Measurements from ENCODE around the gene PTPN11. TPM values are rescaled to one million over a fixed set of nuclear protein-coding genes. Genes with fewer than 3 reads are reported as not detected.
"Not testable (repeated sequence)": the region's sequence is repeated elsewhere in the genome, so short reads cannot be mapped to it uniquely, and the experiment has no call there.

The PTPN11 gene
- polyA plus RNA-seq, 3 donors: 11.1 to 41.9 (median 28.8) TPM

- no peak for DNase-seq
- Histone ChIP-seq H3K36me3 (replicated peaks in 1 of 2; ENCODE audit: control insufficient read depth in 1 of 2, insufficient read depth in 2 of 2, low read length in 2 of 2) (peaks cover 44 to 52% of the 10 kb centered on the region in 2 donors), H3K9me3 (replicated peaks in 1 of 2; ENCODE audit: control insufficient read depth in 1 of 2, insufficient read depth in 1 of 2, low read length in 2 of 2) (no peaks in the 10 kb centered on the region), H3K79me2 (ENCODE audit: insufficient read depth, low read length) (peaks cover 12% of the 10 kb centered on the region), H3K4me3 (replicated peaks in 1 of 3; ENCODE audit: low read depth in 2 of 3, low read length in 3 of 3) (no peak overlapping the region), H3K27me3 (ENCODE audit: control insufficient read depth in 2 of 2, insufficient read depth in 2 of 2, low read length in 2 of 2) (no peaks in the 10 kb centered on the region), H2AFZ (ENCODE audit: insufficient read depth, low read depth, low read length, poor library complexity, severe bottlenecking) (no peak overlapping the region), H3K4me2 (replicated peaks; ENCODE audit: extremely low read depth, low read length, poor library complexity, severe bottlenecking) (no peak overlapping the region), H3K9ac (ENCODE audit: insufficient read depth, low read length, poor library complexity, severe bottlenecking) (no peak overlapping the region), H4K20me1 (ENCODE audit: insufficient read depth, low read length) (peaks cover 9% of the 10 kb centered on the region), H3K27ac (ENCODE audit: low read depth in 1 of 2, low read length in 2 of 2) (peak overlapping the region in 1 of 2 donors; percentile 48), H3K4me1 (ENCODE audit: control insufficient read depth in 1 of 2, insufficient read depth in 2 of 2, low read length in 2 of 2) (no peaks in the 10 kb centered on the region)
- intact Hi-C loops (cut with micrococcal nuclease): no loop called here
- TF ChIP-seq CTCF (IDR thresholded peaks at IDR 0.05): no peak
- Mint-ChIP-seq H3K27me3 (ENCODE audit: low read depth in 3 of 3) (no peaks in the 10 kb centered on the region), H3K36me3 (peaks cover 44 to 70% of the 10 kb centered on the region in 2 donors), H3K27ac (peak overlapping the region in 5 of 7 donors; percentile 15 to 77 (median 35)), H3K4me3 (no peak overlapping the region), H3K4me1 (peaks cover 11% of the 10 kb centered on the region), H3K9me3 (peaks cover 0 to 2% (median 0%) of the 10 kb centered on the region in 7 donors)
- WGBS (ENCODE audit: insufficient coverage): no CpG with 5 or more reads among the region's 3 CpGs
Observed at GRCh38 chr12:112447106-112447505, 28.4 kb downstream of the PTPN11 start.

- peaks cover 49 to 80% of the 10 kb centered on the region in 2 donors for H3K36me3 Mint-ChIP-seq
Observed at GRCh38 chr12:112448165-112448564, 29.4 kb downstream of the PTPN11 start.

More at GRCh38 chr12:112448165-112448564, 29.4 kb downstream of the PTPN11 start:
- H3K4me3 Mint-ChIP-seq; H3K4me2 ChIP-seq (replicated peaks; ENCODE audit: extremely low read depth, low read length, poor library complexity, severe bottlenecking); H3K4me3 ChIP-seq (replicated peaks in 1 of 3; ENCODE audit: low read depth in 2 of 3, low read length in 3 of 3); H3K27ac ChIP-seq (ENCODE audit: low read depth in 1 of 2, low read length in 2 of 2); H3K9me3 ChIP-seq (replicated peaks in 1 of 2; ENCODE audit: control insufficient read depth in 1 of 2, insufficient read depth in 1 of 2, low read length in 2 of 2); H3K79me2 ChIP-seq (ENCODE audit: insufficient read depth, low read length); H3K27me3 ChIP-seq (ENCODE audit: control insufficient read depth in 2 of 2, insufficient read depth in 2 of 2, low read length in 2 of 2); DNase-seq; H4K20me1 ChIP-seq (ENCODE audit: insufficient read depth, low read length); H3K9me3 Mint-ChIP-seq; H3K4me1 ChIP-seq (ENCODE audit: control insufficient read depth in 1 of 2, insufficient read depth in 2 of 2, low read length in 2 of 2); intact Hi-C loops (cut with micrococcal nuclease); H2AFZ ChIP-seq (ENCODE audit: insufficient read depth, low read depth, low read length, poor library complexity, severe bottlenecking); H3K9ac ChIP-seq (ENCODE audit: insufficient read depth, low read length, poor library complexity, severe bottlenecking); H3K27me3 Mint-ChIP-seq (ENCODE audit: low read depth in 3 of 3): not testable (repeated sequence)
- peaks cover 52 to 62% of the 10 kb centered on the region in 2 donors for H3K36me3 ChIP-seq (replicated peaks in 1 of 2; ENCODE audit: control insufficient read depth in 1 of 2, insufficient read depth in 2 of 2, low read length in 2 of 2)
- H3K4me1 Mint-ChIP-seq: peaks cover 11% of the 10 kb centered on the region
- no CpG with 5 or more reads among the region's 2 CpGs for WGBS (ENCODE audit: insufficient coverage)
- H3K27ac Mint-ChIP-seq: peak overlapping the region in 1 of 7 donors; percentile 40

All from CD14-positive monocyte (primary cell).